H7 (cell line): ENCODE results near the gene RANBP17. TPM values are rescaled to one million over a fixed set of nuclear protein-coding genes. Genes with fewer than 3 reads are reported as not detected.
"Not testable (repeated sequence)": the region's sequence is repeated elsewhere in the genome, so short reads cannot be mapped to it uniquely, and the experiment has no call there.

ENCODE experiments used
- DNase-seq: peaks from one replicate; pipeline ENCODE4 v3.0.0; 2012
- H3K27me3 ChIP-seq: 2 replicates; pipeline ENCODE4 v1.6.0; 2011; ENCODE audit warnings: mild to moderate bottlenecking, low read length; ENCODE audit not compliant: control insufficient read depth, insufficient read depth
- H3K36me3 ChIP-seq: replicated peaks from 2 replicates; pipeline ENCODE4 v1.5.1; 2011; ENCODE audit warnings: low read length; ENCODE audit not compliant: control insufficient read depth, insufficient read depth
- H3K4me3 ChIP-seq: 2 replicates; pipeline ENCODE4 v1.5.1; 2011; ENCODE audit warnings: low read depth, mild to moderate bottlenecking, control low read depth, low read length, moderate library complexity; ENCODE audit not compliant: insufficient read depth
- total RNA-seq: library from RNA; depleted of rRNA; stranded (reverse); fragments of >200 nt; shearing (Covaris generic); gene quantifications from 2 replicates; pipeline ENCODE4 v1.2.3, GENCODE V29; 2014

RANBP17 gene
- total RNA-seq, 1 experiment from 2014 or later = 6.4 TPM

- DNase-seq = no peak
- Histone ChIP-seq H3K27me3 (no peaks in the 10 kb centered on the region), H3K36me3 (no peaks in the 10 kb centered on the region; the same call in 1 of the 2 replicates), H3K4me3 (no peak overlapping the region)
Observed at GRCh38 chr5:170885809-170886208, 24.0 kb downstream of the RANBP17 start.

GRCh38 chr5:170886210-170886894 lies 24.5 kb downstream of the RANBP17 start:
- Histone ChIP-seq H3K4me3 (no peak overlapping the region), H3K27me3 (no peaks in the 10 kb centered on the region), H3K36me3 (no peaks in the 10 kb centered on the region; the same call in 1 of the 2 replicates)
- no peak for DNase-seq

DNA sequence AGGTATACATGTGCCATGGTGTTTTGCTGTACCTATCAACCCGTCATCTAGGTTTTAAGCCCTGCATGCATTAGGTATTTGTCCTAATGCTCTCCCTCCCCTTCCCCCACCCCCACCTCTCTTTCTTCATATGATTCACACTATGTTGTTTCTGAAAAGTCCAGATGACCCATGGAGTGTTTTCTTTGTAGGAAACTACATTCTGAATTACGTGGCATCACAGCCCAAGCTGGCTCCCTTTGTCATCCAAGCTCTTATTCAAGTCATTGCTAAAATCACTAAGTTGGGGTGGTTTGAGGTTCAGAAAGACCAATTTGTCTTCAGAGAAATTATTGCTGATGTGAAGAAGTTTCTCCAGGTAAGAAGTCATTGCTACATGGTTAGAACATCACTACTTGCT lies 30.4 kb downstream of the RANBP17 start:
- DNase-seq = no peak
- Histone ChIP-seq H3K4me3 (no peak overlapping the region), H3K36me3 (peaks cover 1% of the 10 kb centered on the region; the same call in 1 of the 2 replicates), H3K27me3 (no peaks in the 10 kb centered on the region)

GRCh38 chr5:170894665-170895064 lies 32.8 kb downstream of the RANBP17 start:
- no peak for DNase-seq
- H3K4me3 ChIP-seq = no peak overlapping the region
- H3K36me3 ChIP-seq = peaks cover 1% of the 10 kb centered on the region; the same call in 1 of the 2 replicates
- no peaks in the 10 kb centered on the region for H3K27me3 ChIP-seq

DNA sequence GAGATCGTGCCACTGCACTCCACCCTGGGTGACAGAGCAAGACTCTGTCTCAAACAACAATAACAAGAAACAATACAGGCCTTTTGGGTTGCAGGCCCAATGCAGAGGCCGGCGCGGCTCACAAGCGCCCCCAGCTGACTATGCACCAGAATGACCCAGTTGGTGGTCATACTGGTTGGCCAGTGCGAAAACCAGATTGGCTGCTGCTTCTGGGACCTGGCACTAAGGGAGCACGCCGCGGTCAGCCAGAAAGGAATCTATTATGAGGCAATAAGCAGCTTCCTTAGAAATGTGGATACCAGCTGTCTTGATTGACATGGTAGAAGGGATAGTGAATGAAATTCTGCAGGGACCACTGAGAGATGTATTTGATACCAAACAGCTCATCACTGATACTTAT lies 35.0 kb downstream of the RANBP17 start:
- H3K4me3 ChIP-seq = no peak overlapping the region
- H3K36me3 ChIP-seq = peaks cover 1% of the 10 kb centered on the region; the same call in 1 of the 2 replicates
- DNase-seq = peak; percentile 46
- no peaks in the 10 kb centered on the region for H3K27me3 ChIP-seq

GRCh38 chr5:170903075-170903474 lies 41.3 kb downstream of the RANBP17 start:
- no peak overlapping the region for H3K4me3 ChIP-seq
- no peak for DNase-seq
- no peaks in the 10 kb centered on the region for H3K36me3 ChIP-seq
- H3K27me3 ChIP-seq = no peaks in the 10 kb centered on the region

DNA sequence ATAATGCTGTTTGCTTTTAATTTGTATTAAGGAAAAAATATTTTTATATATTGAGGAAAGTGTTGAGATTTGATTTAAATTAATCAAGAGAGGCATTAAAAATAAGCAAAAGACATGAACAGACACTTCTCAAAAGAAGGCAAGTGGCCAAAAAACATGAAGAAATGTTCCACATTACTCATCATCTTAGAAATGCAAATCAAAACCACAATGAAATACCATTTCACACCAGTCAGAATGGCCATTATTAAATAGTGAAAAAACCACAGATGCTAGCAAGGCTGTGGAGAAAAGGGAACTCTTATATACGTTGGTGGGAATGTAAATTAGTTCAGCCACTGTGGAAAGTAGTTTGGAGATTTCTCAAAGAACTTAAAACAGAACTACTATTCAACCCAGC lies 45.9 kb downstream of the RANBP17 start:
- Histone ChIP-seq H3K27me3 (no peaks in the 10 kb centered on the region), H3K36me3 (no peaks in the 10 kb centered on the region), H3K4me3 (no peak overlapping the region)
- no peak for DNase-seq

DNA sequence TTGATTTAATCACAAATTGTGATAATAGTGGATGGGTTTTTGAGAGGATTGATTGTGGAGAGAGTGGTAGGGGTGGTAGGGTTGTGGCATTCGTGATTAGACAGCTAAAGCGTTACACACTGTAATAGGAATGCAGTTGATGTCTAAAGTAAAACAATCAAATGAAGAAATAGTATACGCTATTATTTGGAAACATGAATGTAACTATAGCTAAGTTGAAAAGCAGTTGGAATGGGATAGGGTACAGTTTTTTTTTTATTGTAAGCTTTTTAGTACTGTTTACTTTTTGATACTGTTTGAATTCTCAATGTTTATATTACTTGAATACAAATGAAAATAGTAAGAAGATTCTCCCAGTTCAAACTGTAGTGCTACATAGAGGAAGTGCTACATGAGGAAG lies 51.8 kb downstream of the RANBP17 start:
- Histone ChIP-seq H3K27me3 (no peaks in the 10 kb centered on the region), H3K36me3 (no peaks in the 10 kb centered on the region), H3K4me3 (no peak overlapping the region)
- DNase-seq = no peak

GRCh38 chr5:170917113-170917512 lies 55.3 kb downstream of the RANBP17 start:
- Histone ChIP-seq H3K4me3 (no peak overlapping the region), H3K36me3 (no peaks in the 10 kb centered on the region), H3K27me3 (no peaks in the 10 kb centered on the region)
- DNase-seq = no peak

DNA sequence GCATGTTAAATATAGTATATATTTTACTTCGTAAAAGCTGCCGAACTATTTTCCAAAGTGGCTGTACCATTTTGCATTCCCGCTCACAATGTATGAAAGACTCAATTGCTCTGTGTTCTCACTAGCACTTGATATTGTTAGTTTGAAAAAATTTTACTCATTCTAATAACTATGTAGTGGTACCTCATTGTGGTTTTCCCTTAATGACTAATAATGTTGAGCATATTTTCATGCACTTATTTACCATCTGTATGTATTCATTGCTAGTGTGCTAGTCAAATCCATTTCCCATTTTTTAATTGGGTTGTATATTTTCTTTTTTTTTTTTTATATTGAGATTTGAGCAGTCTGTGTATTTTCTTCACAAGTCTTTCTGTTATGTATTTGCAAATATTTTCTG lies 58.4 kb downstream of the RANBP17 start:
- no peaks in the 10 kb centered on the region for H3K27me3 ChIP-seq
- H3K36me3 ChIP-seq = no peaks in the 10 kb centered on the region
- no peak overlapping the region for H3K4me3 ChIP-seq
- DNase-seq = no peak

DNA sequence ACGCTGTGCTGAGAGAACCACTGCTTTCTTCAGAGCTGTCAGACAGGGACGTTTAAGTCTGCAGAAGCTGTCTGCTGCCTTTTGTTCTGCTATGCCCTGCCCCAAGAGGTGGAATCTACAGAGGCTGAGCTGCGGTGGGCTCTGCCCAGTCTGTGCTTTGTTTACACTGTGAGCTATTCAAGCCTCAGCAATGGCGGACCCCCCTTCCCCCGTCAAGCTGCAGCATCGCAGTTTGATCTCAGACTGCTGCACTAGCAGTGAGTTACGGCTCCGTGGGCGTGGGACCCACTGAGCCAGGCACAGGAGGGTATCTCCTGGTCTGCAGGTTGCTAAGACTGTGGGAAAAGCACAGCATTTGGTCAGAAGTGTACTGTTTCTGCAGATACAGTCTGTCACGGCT lies 60.5 kb downstream of the RANBP17 start:
- not testable (repeated sequence) for DNase-seq, H3K4me3 ChIP-seq, H3K36me3 ChIP-seq, H3K27me3 ChIP-seq

DNA sequence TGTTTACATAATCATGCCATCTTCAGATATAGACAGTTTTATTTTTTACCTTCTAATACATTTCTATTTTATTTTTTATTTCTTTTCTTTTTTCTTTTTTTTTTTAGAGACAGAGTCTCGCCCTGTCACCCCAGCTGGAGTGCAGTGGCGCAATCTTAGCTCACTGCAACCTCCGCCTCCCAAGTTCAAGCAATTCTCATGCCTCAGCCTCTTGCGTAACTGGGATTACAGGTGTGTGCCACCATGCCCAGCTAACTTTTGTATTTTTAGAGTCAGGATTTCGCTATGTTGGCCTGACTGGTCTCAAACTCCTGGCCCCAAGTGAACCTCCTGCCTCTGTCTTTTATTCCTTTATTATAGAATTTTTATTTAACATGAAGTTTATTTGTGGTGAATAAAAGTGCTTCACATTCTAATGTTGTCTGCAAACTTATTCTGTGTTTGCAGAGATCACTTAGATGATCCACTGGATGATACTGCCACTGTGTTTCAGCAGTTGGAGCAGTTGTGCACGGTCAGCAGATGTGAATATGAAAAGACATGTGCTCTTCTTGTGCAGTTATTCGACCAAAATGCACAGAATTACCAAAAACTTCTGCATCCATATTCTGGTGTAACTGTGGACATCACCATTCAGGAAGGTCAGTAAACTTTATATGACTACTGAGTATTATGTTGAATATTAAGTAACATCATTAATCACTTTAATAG lies 62.2 kb downstream of the RANBP17 start:
- Histone ChIP-seq H3K27me3 (no peaks in the 10 kb centered on the region), H3K4me3 (no peak overlapping the region), H3K36me3 (no peaks in the 10 kb centered on the region)
- DNase-seq = no peak

DNA sequence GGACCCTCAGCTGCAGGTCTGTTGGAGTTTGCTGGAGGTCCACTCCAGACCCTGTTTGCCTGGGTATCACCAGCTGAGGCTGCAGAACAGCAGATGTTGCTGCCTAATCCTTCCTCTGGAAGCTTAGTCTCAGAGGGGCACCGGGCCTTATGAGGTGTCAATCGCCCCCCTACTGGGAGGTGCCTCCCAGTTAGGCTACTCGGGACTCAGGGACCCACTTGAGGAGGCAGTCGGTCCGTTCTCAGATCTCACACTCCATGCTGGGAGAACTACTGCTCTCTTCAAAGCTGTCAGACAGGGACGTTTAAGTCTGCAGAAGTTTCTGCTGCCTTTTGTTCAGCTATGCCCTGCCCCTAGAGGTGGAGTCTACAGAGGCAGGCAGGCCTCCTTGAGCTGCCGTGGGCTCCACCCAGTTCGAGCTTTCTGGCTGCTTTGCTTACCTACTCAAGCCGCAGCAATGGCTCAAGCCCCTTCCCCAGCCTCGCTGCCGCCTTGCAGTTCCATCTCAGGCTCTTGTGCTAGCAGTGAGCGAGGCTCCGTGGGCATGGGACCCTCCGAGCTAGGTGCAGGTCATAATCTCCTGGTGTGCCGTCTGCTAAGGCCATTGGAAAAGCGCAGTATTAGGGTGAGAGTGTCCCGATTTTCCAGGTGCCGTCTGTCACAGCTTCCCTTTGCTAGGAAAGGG lies 73.9 kb downstream of the RANBP17 start:
- peak overlapping the region; percentile 8; the same call in 1 of the 2 replicates for H3K4me3 ChIP-seq
- H3K36me3 ChIP-seq, H3K27me3 ChIP-seq, DNase-seq: not testable (repeated sequence)

DNA sequence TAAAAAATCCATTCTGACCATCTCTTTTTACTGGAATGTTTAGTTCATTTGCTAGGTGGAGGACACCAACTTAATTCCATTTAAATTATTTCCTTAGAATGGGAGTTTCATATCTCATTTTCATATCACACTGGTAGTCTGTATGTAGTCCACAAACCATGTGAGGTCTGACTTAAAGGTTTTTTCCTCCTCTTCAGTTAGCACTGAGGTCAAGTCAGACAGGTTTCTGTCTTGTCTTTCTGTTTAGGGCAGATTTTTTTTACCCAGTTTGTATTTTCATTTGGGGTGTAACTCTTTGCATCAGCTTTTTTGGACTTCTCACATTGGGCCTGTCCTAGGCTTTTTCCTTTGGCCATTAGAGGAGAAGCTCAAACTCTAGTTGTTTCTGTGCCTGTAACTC lies 75.3 kb downstream of the RANBP17 start:
- no peaks in the 10 kb centered on the region; the same call in 1 of the 2 replicates for H3K27me3 ChIP-seq

DNA sequence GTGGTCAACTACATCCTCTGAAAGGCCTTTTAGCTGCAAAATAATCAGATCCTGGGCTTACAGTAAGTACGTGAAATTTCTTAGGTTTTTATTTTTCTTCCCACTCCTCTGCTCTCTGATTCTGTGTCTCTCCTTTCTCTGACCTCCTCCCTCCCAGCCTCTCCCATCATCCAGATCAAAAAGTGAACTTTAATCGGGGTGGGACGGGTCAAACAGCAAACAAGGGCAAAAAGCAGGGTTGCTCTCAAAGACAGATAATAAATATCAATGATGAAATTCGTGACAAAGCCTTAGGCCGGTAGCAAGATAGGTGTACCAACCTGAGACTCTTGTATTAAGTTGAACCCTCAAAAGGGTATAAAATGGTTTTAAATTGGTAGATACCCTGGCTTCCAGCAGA lies 76.1 kb downstream of the RANBP17 start:
- H3K36me3 ChIP-seq = no peaks in the 10 kb centered on the region
- no peak for DNase-seq
- H3K27me3 ChIP-seq = no peaks in the 10 kb centered on the region; the same call in 1 of the 2 replicates
- H3K4me3 ChIP-seq = no peak overlapping the region

More for the DNA sequence above, 75.3 kb downstream of the RANBP17 start:
- no peak overlapping the region for H3K4me3 ChIP-seq
- no peak for DNase-seq
- H3K36me3 ChIP-seq = no peaks in the 10 kb centered on the region
